Naive thymus-derived CD8-positive, alpha-beta T cell (primary cell): ENCODE results near the gene H6PD. TPM values are rescaled to one million over a fixed set of nuclear protein-coding genes. Genes with fewer than 3 reads are reported as not detected.

Experiments
- polyA plus RNA-seq, 3 donors: library from polyadenylated mRNA; unstranded; fragments of 300-500 nt; fragmentation: Illumina TruSeq; gene quantifications; one replicate each; pipeline ENCODE4 v1.2.3, GENCODE V29; 2021
- total RNA-seq, 8 experiments: library from RNA in 2 of 8; stranded (reverse) in 2 of 8; gene quantifications; one replicate each; pipeline ENCODE4 v1.2.3 and lab custom pipeline; 2021 to 2026

H6PD gene
- total and polyA plus RNA-seq, 5 experiments from 2014 or later = 8.5 to 18.9 (median 14.9) TPM

Other genes with a start within 250 kb of the H6PD start
- not detected for gene SLC2A7, start 208.4 kb upstream of the H6PD start, total RNA-seq
- gene SLC2A7, start 208.4 kb upstream of the H6PD start, polyA plus RNA-seq = under 1 TPM in 2 of 3 donors, not detected in 1; 0.16 to 0.20 TPM
- gene SLC2A5, start 165.1 kb upstream of the H6PD start, total RNA-seq = under 1 TPM; 0.49 to 0.55 TPM
- gene SLC2A5, start 165.1 kb upstream of the H6PD start, polyA plus RNA-seq = not detected
- gene GPR157, start 105.7 kb upstream of the H6PD start, total RNA-seq = 1 to 10 TPM; 5.4 to 5.6 TPM
- gene GPR157, start 105.7 kb upstream of the H6PD start, polyA plus RNA-seq = 1 to 10 TPM in 2 of 3 donors, under 1 TPM in 1; 0.56 to 3.1 (median 1.6) TPM
- 1 to 10 TPM; 1.5 TPM for gene SPSB1, start 58.1 kb downstream of the H6PD start, total RNA-seq
- 1 to 10 TPM in 2 of 3 donors, under 1 TPM in 1; 0.44 to 1.7 (median 1.2) TPM for gene SPSB1, start 58.1 kb downstream of the H6PD start, polyA plus RNA-seq